ENCODE data around the gene RPS26.

The RPS26 gene

GRCh38 chr12:56078931-56079722 is 37.4 kb downstream of the RPS26 start:
- peak; percentile 92 for DNase-seq (ENCODE audit: low spot score)

GRCh38 chr12:56079723-56080555 is 38.2 kb downstream of the RPS26 start, which contains the start of gene ERBB3:
TSS of gene ERBB3 (plus strand) at chr12:56080165. CDS start at chr12:56080301, 136 bp downstream.
- DNase-seq (ENCODE audit: low spot score): peak; percentile 95

GRCh38 chr12:56080556-56081138 is 38.9 kb downstream of the RPS26 start:
- no peak for DNase-seq (ENCODE audit: low spot score)

- DNase-seq (ENCODE audit: low spot score): no peak
These were observed 40.0 kb downstream of the RPS26 start for GRCh38 chr12:56081393-56082347.

GRCh38 chr12:56082382-56082781 is 40.7 kb downstream of the RPS26 start:
- no peak for DNase-seq (ENCODE audit: low spot score)

- DNase-seq (ENCODE audit: low spot score): no peak
These were observed 41.2 kb downstream of the RPS26 start for GRCh38 chr12:56082967-56083366.

GRCh38 chr12:56084958-56085543 is 43.3 kb downstream of the RPS26 start:
- DNase-seq (ENCODE audit: low spot score): no peak

GRCh38 chr12:56086096-56086495 is 44.4 kb downstream of the RPS26 start:
- no peak for DNase-seq (ENCODE audit: low spot score)

- no peak for DNase-seq (ENCODE audit: low spot score)
These were observed 44.9 kb downstream of the RPS26 start for GRCh38 chr12:56086608-56087007.

GRCh38 chr12:56087220-56087619 is 45.5 kb downstream of the RPS26 start:
- no peak for DNase-seq (ENCODE audit: low spot score)
